CD14-positive monocyte (primary cell): ENCODE data around the gene CDC42BPG. TPM values are rescaled to one million over a fixed set of nuclear protein-coding genes. Genes with fewer than 3 reads are reported as not detected.

Experiments
- DNase-seq, 3 donors: peaks; one replicate each; pipeline ENCODE4 v3.0.0-alpha.2; 2011 to 2022
- H2AFZ ChIP-seq: 2 replicates; pipeline ENCODE4 v1.6.0; 2012; ENCODE audit warnings: mild to moderate bottlenecking, low read depth, low read length, inconsistent platforms; ENCODE audit not compliant: insufficient read depth, poor library complexity, severe bottlenecking
- H3K27ac ChIP-seq, 2 donors: 1 replicate in 1 of 2; 2 replicates in 1 of 2; pipeline ENCODE4 v1.5.1; 2012 to 2013; ENCODE audit warnings: low read length in 2 of 2, control low read depth in 1 of 2, inconsistent platforms in 1 of 2, low read depth in 1 of 2, mild to moderate bottlenecking in 1 of 2
- H3K27me3 ChIP-seq, 2 donors: one replicate each; pipeline versions ENCODE4 v1.6.0 to v1.6.1; 2011 to 2013; ENCODE audit warnings: low read length in 2 of 2; ENCODE audit not compliant: control insufficient read depth in 2 of 2, insufficient read depth in 2 of 2
- H3K36me3 ChIP-seq, 2 donors: replicated peaks in 1 of 2; 1 replicate in 1 of 2; 2 replicates in 1 of 2; pipeline versions ENCODE4 v1.5.1 to v1.6.1; 2012 to 2013; ENCODE audit warnings: low read length in 2 of 2, control low read depth in 1 of 2, inconsistent platforms in 1 of 2, mild to moderate bottlenecking in 1 of 2; ENCODE audit not compliant: insufficient read depth in 2 of 2, control insufficient read depth in 1 of 2
- H3K4me1 ChIP-seq, 2 donors: 1 replicate in 1 of 2; 2 replicates in 1 of 2; pipeline versions ENCODE4 v1.5.1 to v1.6.1; 2012 to 2013; ENCODE audit warnings: low read length in 2 of 2, control low read depth in 1 of 2, inconsistent platforms in 1 of 2, mild to moderate bottlenecking in 1 of 2, moderate library complexity in 1 of 2; ENCODE audit not compliant: insufficient read depth in 2 of 2, control insufficient read depth in 1 of 2
- H3K4me2 ChIP-seq: replicated peaks from 2 replicates; pipeline ENCODE3; 2012; ENCODE audit warnings: low read length, moderate library complexity, mild to moderate bottlenecking; ENCODE audit not compliant: poor library complexity, severe bottlenecking; ENCODE audit errors: extremely low read depth
- H3K4me3 ChIP-seq, 3 experiments: fragments of 200-600 bp in 1 of 3; sonication (generic) in 1 of 3; replicated peaks in 1 of 3; 1 replicate in 2 of 3; 2 replicates in 1 of 3; pipeline ENCODE4 v1.5.1; 2011 to 2013; ENCODE audit warnings: low read length in 3 of 3, mild to moderate bottlenecking in 3 of 3, control low read depth in 2 of 3, low read depth in 2 of 3, inconsistent platforms in 1 of 3, moderate library complexity in 1 of 3
- H3K79me2 ChIP-seq: 2 replicates; pipeline ENCODE4 v1.6.0; 2012; ENCODE audit warnings: mild to moderate bottlenecking, control low read depth, inconsistent platforms, low read length, moderate library complexity; ENCODE audit not compliant: insufficient read depth
- H3K9ac ChIP-seq: 2 replicates; pipeline ENCODE4 v1.6.0; 2017; ENCODE audit warnings: low read length, mild to moderate bottlenecking; ENCODE audit not compliant: insufficient read depth, poor library complexity, severe bottlenecking
- H3K9me3 ChIP-seq, 2 donors: replicated peaks in 1 of 2; 1 replicate in 1 of 2; 2 replicates in 1 of 2; pipeline versions ENCODE4 v1.5.1 to v1.6.1; 2012 to 2013; ENCODE audit warnings: low read length in 2 of 2, control low read depth in 1 of 2; ENCODE audit not compliant: control insufficient read depth in 1 of 2, insufficient read depth in 1 of 2
- H4K20me1 ChIP-seq: 2 replicates; pipeline ENCODE4 v1.6.0; 2012; ENCODE audit warnings: mild to moderate bottlenecking, low read length, control low read depth, moderate library complexity; ENCODE audit not compliant: insufficient read depth
- H3K27ac Mint-ChIP-seq, 7 donors: one replicate each; pipeline ENCODE4 v1.8.0; 2020; ENCODE audit warnings: mild to moderate bottlenecking in 7 of 7, mixed read lengths in 7 of 7, moderate library complexity in 6 of 7, inconsistent platforms in 2 of 7
- H3K27me3 Mint-ChIP-seq, 3 donors: one replicate each; pipeline ENCODE4 v1.8.0; 2021 to 2022; ENCODE audit warnings: low read depth in 3 of 3, mild to moderate bottlenecking in 3 of 3, mixed read lengths in 3 of 3, moderate library complexity in 3 of 3, inconsistent platforms in 1 of 3
- H3K36me3 Mint-ChIP-seq, 2 donors: one replicate each; pipeline ENCODE4 v1.8.0; 2020; ENCODE audit warnings: mixed read lengths in 2 of 2, inconsistent platforms in 1 of 2, mild to moderate bottlenecking in 1 of 2
- H3K4me1 Mint-ChIP-seq: one replicate; pipeline ENCODE4 v1.8.0; 2020; ENCODE audit warnings: mild to moderate bottlenecking, mixed read lengths
- H3K4me3 Mint-ChIP-seq, 2 donors: one replicate each; pipeline ENCODE4 v1.8.0; 2020; ENCODE audit warnings: mild to moderate bottlenecking in 2 of 2, mixed read lengths in 2 of 2, moderate library complexity in 1 of 2
- H3K9me3 Mint-ChIP-seq, 7 donors: one replicate each; pipeline ENCODE4 v1.8.0; 2020 to 2022; ENCODE audit warnings: mixed read lengths in 7 of 7, mild to moderate bottlenecking in 6 of 7, moderate library complexity in 6 of 7, inconsistent platforms in 2 of 7
- WGBS: methylation state at CpG from one replicate; pipeline ENCODE4 v1.1.5; 2013; ENCODE audit warnings: missing lambda C conversion rate; ENCODE audit not compliant: insufficient coverage; 5-methylcytosine and 5-hydroxymethylcytosine counted together
- intact Hi-C, 2 donors: fragments of 100-400 bp; cut with micrococcal nuclease; formaldehyde crosslinking; loops; one replicate each; pipeline versions ENCODE4 v1.15.0 to v1.15.1; 2023
- polyA plus RNA-seq, 3 donors: library from polyadenylated mRNA; depleted of rRNA in 1 of 3; unstranded in 2 of 3; stranded (reverse) in 1 of 3; fragments of 300-500 nt in 2 of 3; fragments of >200 nt in 1 of 3; fragmentation: Illumina TruSeq in 2 of 3; gene quantifications; 1 replicate in 2 of 3; 2 replicates in 1 of 3; pipeline ENCODE4 v1.2.3, GENCODE V29; 2012 to 2021
- TF ChIP-seq, protein P1 (sequence below): fragments of 200-600 bp; IDR thresholded peaks from one replicate; pipeline ENCODE4 v1.8.0; 2022; ENCODE audit warnings: antibody characterized with exemption, mild to moderate bottlenecking

Gene CDC42BPG
- polyA plus RNA-seq, 3 donors = 0.23 TPM; not detected in 2

DNA sequence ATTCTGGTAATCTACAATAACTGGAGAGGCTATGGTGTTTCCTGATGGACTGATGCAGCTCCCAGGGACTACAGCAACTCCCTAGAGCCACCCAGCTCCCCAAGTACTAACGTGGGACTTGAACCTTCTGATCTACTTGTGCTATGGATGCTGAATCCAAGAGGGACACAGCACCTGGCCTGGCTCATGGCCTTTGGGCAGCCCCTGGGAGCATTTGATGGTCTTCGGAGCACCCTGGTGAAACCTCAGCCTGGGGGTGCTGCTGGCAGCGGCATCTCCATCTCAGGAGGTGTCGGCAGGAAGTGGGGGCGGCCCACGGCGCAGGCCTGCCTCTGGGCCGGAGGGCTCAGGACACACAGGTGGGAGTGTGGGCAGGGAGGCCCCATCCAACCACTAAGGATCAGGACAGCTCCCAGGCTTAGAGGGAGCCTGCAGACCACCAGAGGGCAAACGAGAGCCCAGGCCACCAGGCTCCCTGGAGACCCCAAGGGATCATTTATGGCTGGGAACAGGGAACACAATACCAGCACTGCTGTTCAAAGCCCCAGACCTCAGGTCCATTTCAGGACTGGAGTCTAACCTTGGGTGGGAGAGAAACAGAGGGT, 25.2 kb upstream of the CDC42BPG start:
- Histone ChIP-seq H3K27ac (peak overlapping the region; percentile 67 to 83), H3K9me3 (no peaks in the 10 kb centered on the region), H3K4me1 (peaks cover 61 to 85% of the 10 kb centered on the region in 2 donors), H3K4me2 (peak overlapping the region; percentile 72), H3K4me3 (peak overlapping the region in 1 of 3 experiments; percentile 59), H3K27me3 (no peaks in the 10 kb centered on the region), H2AFZ (no peak overlapping the region), H3K79me2 (peaks cover 85% of the 10 kb centered on the region), H3K36me3 (peaks cover 33 to 66% of the 10 kb centered on the region in 2 donors), H4K20me1 (peaks cover 96% of the 10 kb centered on the region), H3K9ac (peak overlapping the region; percentile 53)
- no peak for DNase-seq
- peaks cover 0 to 4% (median 3%) of the 10 kb centered on the region in 3 donors for H3K27me3 Mint-ChIP-seq
- peaks cover 83% of the 10 kb centered on the region for H3K4me1 Mint-ChIP-seq
- H3K36me3 Mint-ChIP-seq = peaks cover 72 to 80% of the 10 kb centered on the region in 2 donors
- H3K9me3 Mint-ChIP-seq = peaks cover 0 to 5% (median 0%) of the 10 kb centered on the region in 7 donors
- H3K27ac Mint-ChIP-seq = peak overlapping the region; percentile 89 to 95 (median 92)
- intact Hi-C loops = loop anchor here in 1 of 2 donors (2.0 kb wide), 1 partner anchor 13 kb away; no protein-coding TSS in a partner anchor
- 73% methylated on average over 8 of the region's 9 CpGs for WGBS
- peak overlapping the region in 1 of 2 donors; percentile 6 for H3K4me3 Mint-ChIP-seq
- TF ChIP-seq, protein P1, sequence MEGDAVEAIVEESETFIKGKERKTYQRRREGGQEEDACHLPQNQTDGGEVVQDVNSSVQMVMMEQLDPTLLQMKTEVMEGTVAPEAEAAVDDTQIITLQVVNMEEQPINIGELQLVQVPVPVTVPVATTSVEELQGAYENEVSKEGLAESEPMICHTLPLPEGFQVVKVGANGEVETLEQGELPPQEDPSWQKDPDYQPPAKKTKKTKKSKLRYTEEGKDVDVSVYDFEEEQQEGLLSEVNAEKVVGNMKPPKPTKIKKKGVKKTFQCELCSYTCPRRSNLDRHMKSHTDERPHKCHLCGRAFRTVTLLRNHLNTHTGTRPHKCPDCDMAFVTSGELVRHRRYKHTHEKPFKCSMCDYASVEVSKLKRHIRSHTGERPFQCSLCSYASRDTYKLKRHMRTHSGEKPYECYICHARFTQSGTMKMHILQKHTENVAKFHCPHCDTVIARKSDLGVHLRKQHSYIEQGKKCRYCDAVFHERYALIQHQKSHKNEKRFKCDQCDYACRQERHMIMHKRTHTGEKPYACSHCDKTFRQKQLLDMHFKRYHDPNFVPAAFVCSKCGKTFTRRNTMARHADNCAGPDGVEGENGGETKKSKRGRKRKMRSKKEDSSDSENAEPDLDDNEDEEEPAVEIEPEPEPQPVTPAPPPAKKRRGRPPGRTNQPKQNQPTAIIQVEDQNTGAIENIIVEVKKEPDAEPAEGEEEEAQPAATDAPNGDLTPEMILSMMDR = no peak

DNA sequence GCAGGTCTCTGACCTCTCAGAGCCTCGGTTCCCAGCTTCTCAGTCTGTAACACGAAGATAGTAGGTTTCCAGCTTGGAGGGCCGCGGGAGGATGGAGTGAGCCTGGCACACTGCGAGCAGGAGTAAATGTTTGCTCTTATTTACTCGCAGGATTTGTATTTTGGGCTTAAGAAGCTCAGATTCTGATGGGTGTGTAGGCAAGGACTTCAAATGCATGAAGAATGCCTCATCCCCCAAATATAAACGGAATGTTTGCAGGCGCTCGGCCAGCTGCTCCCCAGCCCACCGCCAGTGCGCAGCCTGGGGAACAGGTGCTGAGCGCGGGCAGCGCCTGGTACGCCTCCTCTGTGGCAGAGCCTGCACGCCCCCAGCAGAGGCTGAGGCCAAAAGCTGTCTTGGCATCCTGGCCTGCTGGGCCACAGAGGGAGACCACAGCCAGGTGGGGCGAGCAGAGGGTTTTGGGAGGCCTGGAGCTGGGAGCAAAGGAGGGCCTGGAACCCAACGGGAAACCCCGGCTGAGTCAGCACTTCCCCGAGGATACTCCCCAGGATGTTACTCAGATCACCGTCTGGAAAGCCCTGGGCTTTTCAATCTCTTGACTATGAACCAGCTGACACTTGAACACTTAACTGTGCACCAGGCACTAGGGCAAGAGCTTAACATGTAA, 24.6 kb upstream of the CDC42BPG start:
- Histone ChIP-seq H4K20me1 (peaks cover 96% of the 10 kb centered on the region), H3K4me2 (no peak overlapping the region), H2AFZ (no peak overlapping the region), H3K27ac (peak overlapping the region in 1 of 2 donors; percentile 83), H3K27me3 (no peaks in the 10 kb centered on the region), H3K4me3 (peak overlapping the region in 1 of 3 experiments; percentile 59), H3K79me2 (peaks cover 85% of the 10 kb centered on the region), H3K4me1 (peaks cover 62 to 85% of the 10 kb centered on the region in 2 donors), H3K9ac (no peak overlapping the region), H3K9me3 (no peaks in the 10 kb centered on the region), H3K36me3 (peaks cover 30 to 59% of the 10 kb centered on the region in 2 donors)
- peaks cover 0 to 5% (median 0%) of the 10 kb centered on the region in 7 donors for H3K9me3 Mint-ChIP-seq
- intact Hi-C loops = no loop called here
- H3K27me3 Mint-ChIP-seq = peaks cover 0 to 4% (median 3%) of the 10 kb centered on the region in 3 donors
- peaks cover 66 to 78% of the 10 kb centered on the region in 2 donors for H3K36me3 Mint-ChIP-seq
- TF ChIP-seq, protein P1 = no peak
- H3K4me1 Mint-ChIP-seq = peaks cover 84% of the 10 kb centered on the region
- DNase-seq = peak in 2 of 3 donors; percentile 52 to 93
- 82% methylated on average over 19 of the region's 21 CpGs for WGBS
- no peak overlapping the region for H3K4me3 Mint-ChIP-seq
- peak overlapping the region in 4 of 7 donors; percentile 14 to 91 (median 30) for H3K27ac Mint-ChIP-seq
